Nephron progenitor cell (in vitro differentiated cells): ENCODE data around the gene EMC1.
"Not testable (repeated sequence)": the region's sequence is repeated elsewhere in the genome, so short reads cannot be mapped to it uniquely, and the experiment has no call there.

Experiments used
- DNase-seq: peaks from one replicate; pipeline ENCODE4 v3.0.0; 2021
- H3K27ac Mint-ChIP-seq: 2 replicates; pipeline ENCODE4 v1.8.0; 2021; ENCODE audit warnings: mild to moderate bottlenecking, moderate library complexity, mixed read lengths
- H3K27me3 Mint-ChIP-seq: 2 replicates; pipeline ENCODE4 v1.8.0; 2021; ENCODE audit warnings: mild to moderate bottlenecking, low read depth, mixed read lengths; ENCODE audit not compliant: poor library complexity
- H3K36me3 Mint-ChIP-seq: 2 replicates; pipeline ENCODE4 v1.8.0; 2021; ENCODE audit warnings: low read depth, mixed read lengths
- H3K4me1 Mint-ChIP-seq: 2 replicates; pipeline ENCODE4 v1.8.0; 2021; ENCODE audit warnings: mixed read lengths
- H3K4me3 Mint-ChIP-seq: 2 replicates; pipeline ENCODE4 v1.8.0; 2021; ENCODE audit warnings: mild to moderate bottlenecking, moderate library complexity, mixed read lengths
- H3K9me3 Mint-ChIP-seq: 2 replicates; pipeline ENCODE4 v1.8.0; 2021; ENCODE audit warnings: mild to moderate bottlenecking, moderate library complexity, mixed read lengths
- CTCF ChIP-seq: fragments of 200-600 bp; sonication (generic); IDR thresholded peaks from 2 replicates; pipeline ENCODE4 v1.5.0; 2021; ENCODE audit warnings: antibody characterized with exemption

EMC1 gene

GRCh38 chr1:19251305-19252196, at the start of gene EMC1, which contains the start of gene MRTO4:
TSS of gene EMC1 (minus strand) at chr1:19251524. CDS start at chr1:19251509, 15 bp downstream.
TSS of gene MRTO4 (plus strand) at chr1:19251805. CDS start at chr1:19251836, 31 bp downstream.
- DNase-seq: peak; percentile 96
- Mint-ChIP-seq H3K27me3 (peaks cover 3% of the 10 kb centered on the region), H3K36me3 (peaks cover under 1% of the 10 kb centered on the region), H3K9me3 (no peaks in the 10 kb centered on the region), H3K27ac (peak within 1 kb of the TSS; percentile 98), H3K4me1 (peaks cover 29% of the 10 kb centered on the region), H3K4me3 (peak within 1 kb of the TSS; percentile 99)
- TF ChIP-seq CTCF: no peak

GRCh38 chr1:19300211-19300610, 48.9 kb upstream of the EMC1 start:
- H3K36me3 Mint-ChIP-seq: peaks cover 78% of the 10 kb centered on the region
- peaks cover 25% of the 10 kb centered on the region for H3K9me3 Mint-ChIP-seq
- no peak overlapping the region for H3K27ac Mint-ChIP-seq
- no peak for TF ChIP-seq CTCF
- no peak for DNase-seq
- H3K27me3 Mint-ChIP-seq: no peaks in the 10 kb centered on the region
- no peaks in the 10 kb centered on the region for H3K4me1 Mint-ChIP-seq
- H3K4me3 Mint-ChIP-seq: no peak overlapping the region

- H3K27me3 Mint-ChIP-seq: peaks cover 19% of the 10 kb centered on the region
- no peak for TF ChIP-seq CTCF
These were observed 43.3 kb upstream of the EMC1 start for GRCh38 chr1:19294638-19295037.

GRCh38 chr1:19289244-19289643, 37.9 kb upstream of the EMC1 start:
- Mint-ChIP-seq H3K9me3 (peaks cover 49% of the 10 kb centered on the region), H3K4me1 (peaks cover 5% of the 10 kb centered on the region), H3K4me3 (peak overlapping the region; percentile 64), H3K27ac (no peak overlapping the region), H3K36me3 (peaks cover 51% of the 10 kb centered on the region), H3K27me3 (peaks cover 40% of the 10 kb centered on the region)
- DNase-seq: no peak
- TF ChIP-seq CTCF: no peak

More at GRCh38 chr1:19294638-19295037, 43.3 kb upstream of the EMC1 start:
- H3K36me3 Mint-ChIP-seq: peaks cover 83% of the 10 kb centered on the region
- no peak overlapping the region for H3K4me3 Mint-ChIP-seq
- no peak for DNase-seq
- no peak overlapping the region for H3K27ac Mint-ChIP-seq
- H3K9me3 Mint-ChIP-seq: peaks cover 74% of the 10 kb centered on the region
- H3K4me1 Mint-ChIP-seq: no peaks in the 10 kb centered on the region

GRCh38 chr1:19288324-19289241, 37.3 kb upstream of the EMC1 start, which contains the start of gene AKR7A3:
TSS of gene AKR7A3 (minus strand) at chr1:19288770. CDS start at chr1:19288709, 61 bp downstream.
- not testable (repeated sequence) for H3K4me1 Mint-ChIP-seq
- H3K36me3 Mint-ChIP-seq: peaks cover 47% of the 10 kb centered on the region
- H3K27ac Mint-ChIP-seq: peak within 1 kb of the TSS; percentile 94
- H3K9me3 Mint-ChIP-seq: peaks cover 43% of the 10 kb centered on the region
- peak within 1 kb of the TSS; percentile 64 for H3K4me3 Mint-ChIP-seq
- peak; percentile 69 for DNase-seq
- peaks cover 38% of the 10 kb centered on the region for H3K27me3 Mint-ChIP-seq
